ENCODE measurements around the gene ITGAL. TPM values are rescaled to one million over a fixed set of nuclear protein-coding genes. Genes with fewer than 3 reads are reported as not detected.

ITGAL gene
- total and polyA plus RNA-seq, 2 of the 8 experiments (the other 6 are each of a cell fraction or from before 2014, with no cell fraction given) = not detected

DNA sequence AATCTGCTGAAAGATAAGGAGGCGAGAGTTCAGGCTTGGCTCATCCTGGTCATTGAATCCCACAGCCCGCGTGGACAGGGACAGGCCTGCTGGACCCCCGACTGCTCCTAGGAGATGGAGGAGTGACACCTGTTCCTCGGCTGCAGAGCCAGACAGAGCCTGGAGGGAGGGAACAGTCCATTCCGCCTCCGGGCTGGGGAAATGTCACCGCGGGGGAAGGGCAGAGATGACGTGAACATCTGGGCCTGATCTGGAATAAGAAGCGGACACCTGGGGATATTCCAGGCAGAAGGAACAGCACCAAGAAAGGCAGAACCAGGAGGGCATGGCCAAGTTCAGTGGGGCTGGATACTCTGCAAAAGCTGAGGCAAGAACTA lies 60.6 kb downstream of the ITGAL start:
- Histone ChIP-seq H4K8ac (ENCODE audit: extremely low read depth, insufficient read depth, low read length) (no peak overlapping the region), H3K79me2 (ENCODE audit: control insufficient read depth in 1 of 2, insufficient read depth in 2 of 2, low read length in 2 of 2) (peaks cover 0 to 4% of the 10 kb centered on the region in 2 experiments; a peak in 1 of 4 replicates), H3K4me3 (ENCODE audit: extremely low read depth in 1 of 4, insufficient read depth in 2 of 4, low read depth in 3 of 4, low read length in 4 of 4) (no peak overlapping the region), H2AK5ac (ENCODE audit: low read depth, low read length) (peak overlapping the region; percentile 84; the same call in 1 of the 2 replicates), H3K4me1 (replicated peaks in 1 of 4; ENCODE audit: control insufficient read depth in 3 of 4, insufficient read depth in 4 of 4, low read length in 3 of 4) (peaks cover 0 to 5% (median 3%) of the 10 kb centered on the region in 4 experiments; a peak in 4 of 7 replicates), H3K56ac (replicated peaks; ENCODE audit: insufficient read length, low read depth, low read length) (no peak overlapping the region), H4K5ac (ENCODE audit: insufficient read length, low read depth, low read length) (no peak overlapping the region), H3K18ac (ENCODE audit: extremely low read depth, low read length) (no peak overlapping the region), H3K9ac (replicated peaks in 1 of 4; ENCODE audit: extremely low read depth in 1 of 4, low read depth in 3 of 4, low read length in 3 of 4) (no peak overlapping the region), H3K23me2 (ENCODE audit: low read depth, low read length) (peaks cover 7% of the 10 kb centered on the region), H3K9me3 (ENCODE audit: insufficient read depth in 2 of 2, low read depth in 1 of 2, low read length in 1 of 2) (no peaks in the 10 kb centered on the region), H2AFZ (ENCODE audit: low read length) (no peak overlapping the region), H3K27me3 (replicated peaks in 1 of 4; ENCODE audit: control insufficient read depth in 3 of 4, extremely low read depth in 1 of 4, insufficient read depth in 3 of 4, low read length in 3 of 4) (no peaks in the 10 kb centered on the region), H3K14ac (ENCODE audit: insufficient read length) (no peak overlapping the region), H3K4ac (replicated peaks; ENCODE audit: insufficient read length, low read depth, low read length) (no peak overlapping the region), H3K4me2 (ENCODE audit: insufficient read depth in 1 of 2, low read depth in 2 of 2, low read length in 2 of 2) (peak overlapping the region in 1 of 2 experiments; percentile 58; a peak in 3 of 4 replicates), H4K91ac (replicated peaks; ENCODE audit: insufficient read length, low read length) (no peak overlapping the region), H3K23ac (ENCODE audit: insufficient read length) (no peak overlapping the region), H2BK5ac (ENCODE audit: low read depth, low read length) (no peak overlapping the region), H3K79me1 (ENCODE audit: low read depth, low read length) (peaks cover 2% of the 10 kb centered on the region), H2BK15ac (ENCODE audit: low read length) (no peak overlapping the region), H3K36me3 (ENCODE audit: control insufficient read depth in 2 of 4, insufficient read depth in 4 of 4, low read length in 3 of 4) (peaks cover 0 to 8% (median 2%) of the 10 kb centered on the region in 4 experiments; a peak in 2 of 8 replicates), H2BK120ac (replicated peaks; ENCODE audit: low read depth, low read length) (no peak overlapping the region), H2BK12ac (ENCODE audit: low read depth, low read length) (no peak overlapping the region), H2BK20ac (ENCODE audit: low read length) (no peak overlapping the region), H3K27ac (ENCODE audit: low read depth, low read length) (no peak overlapping the region), H4K20me1 (replicated peaks in 1 of 2; ENCODE audit: control insufficient read depth in 1 of 2, insufficient read depth in 2 of 2, low read length in 2 of 2) (peaks cover 0 to 5% of the 10 kb centered on the region in 2 experiments)
- WGBS, 2 experiments (ENCODE audit: extremely low coverage in 1 of 2, insufficient coverage in 1 of 2, insufficient read length in 1 of 2, insufficient replicate concordance in 2 of 2, low coverage in 1 of 2, low lambda C conversion rate in 2 of 2, missing lambda C conversion rate in 1 of 2) = 90% methylated on average over 11 of the region's 11 CpGs; no CpG with 5 or more reads in 1 of the 2 experiments
- no peak for TF ChIP-seq HDAC2 (IDR thresholded peaks at IDR 0.05; ENCODE audit: borderline replicate concordance in 1 of 2, low read depth in 2 of 2, low read length in 2 of 2)
- TF ChIP-seq CEBPB (IDR thresholded peaks at IDR 0.05; ENCODE audit: low read depth, low read length) = no peak
- no peak for TF ChIP-seq CREB1 (IDR thresholded peaks at IDR 0.05)
- no peak for TF ChIP-seq BRCA1 (IDR thresholded peaks at IDR 0.05; ENCODE audit: low read depth, low read length)
- no peak for TF ChIP-seq ZNF274 (IDR thresholded peaks at IDR 0.05; ENCODE audit: borderline replicate concordance, extremely low read depth, low read length)
- TF ChIP-seq NANOG (IDR thresholded peaks at IDR 0.05; ENCODE audit: insufficient read depth, low read depth, low read length, poor library complexity, severe bottlenecking) = no peak
- DNase-seq (ENCODE audit: low read depth in 1 of 2, low spot score in 2 of 2) = no peak
- ChIA-PET CTCF (ENCODE audit: partially characterized antibody) (interaction anchor here (1.2 to 3.9 kb wide), 7 partner anchors 8 to 85 kb away, joined by 3 to 25 read pairs (median 7); partner anchors contain the start of gene ZNF689), POLR2A (ENCODE audit: partially characterized antibody) (interaction anchor here (2.3 to 5.3 kb wide), 7 partner anchors 9 to 104 kb away, joined by 5 to 121 read pairs (median 31); partner anchors contain the start of genes DCTPP1, ZNF689, ZNF764 and ZNF785)
- no peak for FAIRE-seq
